GM12865 (cell line): ENCODE measurements around the gene MRTFB.

Source experiments
- DNase-seq: peaks from one replicate; pipeline ENCODE4 v3.0.0; 2010; ENCODE audit warnings: low read depth
- H3K4me3 ChIP-seq: 2 replicates; pipeline ENCODE4 v1.5.1; 2011; ENCODE audit warnings: mild to moderate bottlenecking, low read depth, low read length, control low read depth
- TF ChIP-seq, protein P1 (sequence below): IDR thresholded peaks from 2 replicates; pipeline ENCODE4 v1.5.1; 2011; ENCODE audit warnings: low read length, control low read depth, low read depth, inconsistent platforms; ENCODE audit not compliant: insufficient read depth; ENCODE audit errors: missing control alignments

Gene MRTFB

DNA sequence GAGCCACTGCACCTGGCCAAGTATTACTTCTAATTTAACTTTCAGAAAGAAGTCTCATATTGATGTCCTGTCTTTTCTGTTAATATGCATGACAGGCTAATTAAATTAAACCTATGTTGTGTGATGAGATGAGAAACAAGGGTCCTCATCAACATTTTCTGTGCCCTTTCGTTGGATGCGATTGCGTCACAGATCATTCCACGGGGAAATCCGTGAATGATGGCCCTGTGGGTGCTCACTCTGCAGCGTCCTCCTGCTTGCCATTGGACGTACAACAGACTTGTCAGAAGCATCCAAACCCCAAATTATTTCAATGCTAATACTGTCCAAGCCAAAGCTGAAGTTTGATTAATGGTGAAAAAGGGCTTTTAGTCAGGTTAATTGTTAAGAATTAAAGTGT lies 197.0 kb downstream of the MRTFB start:
- no peak for DNase-seq
- no peak overlapping the region for H3K4me3 ChIP-seq
- TF ChIP-seq, protein P1, sequence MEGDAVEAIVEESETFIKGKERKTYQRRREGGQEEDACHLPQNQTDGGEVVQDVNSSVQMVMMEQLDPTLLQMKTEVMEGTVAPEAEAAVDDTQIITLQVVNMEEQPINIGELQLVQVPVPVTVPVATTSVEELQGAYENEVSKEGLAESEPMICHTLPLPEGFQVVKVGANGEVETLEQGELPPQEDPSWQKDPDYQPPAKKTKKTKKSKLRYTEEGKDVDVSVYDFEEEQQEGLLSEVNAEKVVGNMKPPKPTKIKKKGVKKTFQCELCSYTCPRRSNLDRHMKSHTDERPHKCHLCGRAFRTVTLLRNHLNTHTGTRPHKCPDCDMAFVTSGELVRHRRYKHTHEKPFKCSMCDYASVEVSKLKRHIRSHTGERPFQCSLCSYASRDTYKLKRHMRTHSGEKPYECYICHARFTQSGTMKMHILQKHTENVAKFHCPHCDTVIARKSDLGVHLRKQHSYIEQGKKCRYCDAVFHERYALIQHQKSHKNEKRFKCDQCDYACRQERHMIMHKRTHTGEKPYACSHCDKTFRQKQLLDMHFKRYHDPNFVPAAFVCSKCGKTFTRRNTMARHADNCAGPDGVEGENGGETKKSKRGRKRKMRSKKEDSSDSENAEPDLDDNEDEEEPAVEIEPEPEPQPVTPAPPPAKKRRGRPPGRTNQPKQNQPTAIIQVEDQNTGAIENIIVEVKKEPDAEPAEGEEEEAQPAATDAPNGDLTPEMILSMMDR, result no peak

- DNase-seq, result no peak
- TF ChIP-seq, protein P1, result no peak
- no peak overlapping the region for H3K4me3 ChIP-seq
These were observed 204.8 kb downstream of the MRTFB start for GRCh38 chr16:14275934-14276333.

GRCh38 chr16:14278749-14279148 lies 207.6 kb downstream of the MRTFB start:
- no peak overlapping the region for H3K4me3 ChIP-seq
- no peak for DNase-seq
- TF ChIP-seq, protein P1, result no peak

DNA sequence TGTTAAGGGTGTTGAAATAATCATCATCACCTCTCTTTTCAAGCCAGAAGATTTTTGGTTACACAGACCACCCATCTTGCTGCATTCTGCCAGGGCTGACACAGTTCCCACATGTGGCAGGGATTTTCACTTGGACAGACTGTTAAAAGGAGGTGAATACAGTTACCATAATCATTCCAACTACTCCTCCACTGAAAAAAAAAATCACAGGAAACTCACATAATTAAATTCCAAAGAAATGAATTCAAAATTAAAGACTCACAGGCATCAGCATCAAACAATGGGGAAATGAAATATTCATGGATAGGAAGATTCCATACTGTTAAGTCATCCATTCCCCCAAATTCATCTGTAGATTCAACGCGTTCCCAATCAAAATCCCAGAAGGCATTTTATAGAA lies 209.4 kb downstream of the MRTFB start:
- TF ChIP-seq, protein P1, result no peak
- no peak for DNase-seq
- no peak overlapping the region for H3K4me3 ChIP-seq

- TF ChIP-seq, protein P1, result no peak
- H3K4me3 ChIP-seq, result no peak overlapping the region
- no peak for DNase-seq
These were observed 212.7 kb downstream of the MRTFB start for GRCh38 chr16:14283786-14284185.

DNA sequence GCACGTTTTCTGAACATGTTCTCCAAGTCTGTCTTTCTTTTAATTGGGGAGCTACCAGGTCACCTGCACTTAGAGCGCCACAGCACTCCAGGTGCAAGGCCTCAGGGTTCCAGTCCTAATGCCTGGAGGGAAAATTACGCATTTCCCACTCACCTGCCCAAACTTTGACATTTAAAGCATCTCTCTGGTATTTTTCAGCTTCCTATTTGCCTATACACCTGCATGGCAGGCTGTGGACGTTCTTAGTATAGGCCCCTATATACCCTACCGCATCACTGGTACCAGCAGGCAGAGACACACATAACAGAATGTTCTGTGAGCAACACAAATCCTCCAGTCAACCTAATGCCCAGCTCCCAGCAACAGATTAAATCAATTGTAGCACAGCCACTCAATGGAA lies 213.3 kb downstream of the MRTFB start:
- no peak for DNase-seq
- TF ChIP-seq, protein P1, result no peak
- H3K4me3 ChIP-seq, result no peak overlapping the region

DNA sequence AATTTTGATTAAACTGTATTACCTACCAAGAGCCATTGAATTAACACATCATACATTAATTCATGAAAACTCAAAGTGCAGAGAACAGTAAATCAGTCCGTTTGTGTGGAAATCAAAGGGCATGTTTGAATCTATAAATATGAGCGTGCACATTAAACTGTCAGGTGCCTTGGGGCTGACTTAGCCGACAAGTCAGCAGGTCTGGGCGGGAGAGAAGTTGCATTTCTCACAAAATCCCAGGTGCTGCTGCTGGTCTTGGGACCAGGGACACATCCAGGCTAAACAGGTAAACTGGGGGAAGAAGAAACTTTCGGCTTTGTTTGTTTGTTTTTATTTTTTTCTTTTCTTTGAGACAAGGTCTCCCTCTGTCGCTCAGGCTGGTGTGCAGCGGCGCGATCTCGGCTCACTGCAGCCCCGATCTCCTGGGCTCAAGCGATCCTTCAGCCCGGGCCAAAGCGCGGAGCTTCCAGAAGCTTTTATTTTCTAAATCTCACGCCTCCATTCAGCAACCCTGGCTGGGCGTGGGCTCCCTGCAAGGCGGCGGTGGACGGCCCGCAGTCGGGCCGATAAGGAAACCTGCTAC lies 213.9 kb downstream of the MRTFB start:
- H3K4me3 ChIP-seq, result peak overlapping the region; percentile 88
- TF ChIP-seq, protein P1, result peak; percentile 35
- peak; percentile 87 for DNase-seq
